GM06990 (cell line): ENCODE data around the gene DHCR7.

Experiments
- DNase-seq: peaks from one replicate; pipeline ENCODE4 v3.0.0-alpha.2; 2011; ENCODE audit not compliant: insufficient read length; ENCODE audit errors: extremely low read depth
- H3K27me3 ChIP-seq: replicated peaks from 2 replicates; pipeline ENCODE4 v1.6.0; 2011; ENCODE audit warnings: low read length; ENCODE audit not compliant: control insufficient read depth, insufficient read depth
- H3K36me3 ChIP-seq: 2 replicates; pipeline ENCODE4 v1.5.1; 2011; ENCODE audit warnings: low read length; ENCODE audit not compliant: control insufficient read depth, insufficient read depth
- H3K4me3 ChIP-seq: replicated peaks from 2 replicates; pipeline ENCODE4 v1.5.1; 2011; ENCODE audit warnings: low read depth, mild to moderate bottlenecking, control low read depth, low read length
- TF ChIP-seq, protein P1 (sequence below): IDR thresholded peaks from 2 replicates; pipeline ENCODE4 v1.5.1; 2011; ENCODE audit warnings: low read length, control low read depth, mild to moderate bottlenecking, inconsistent platforms; ENCODE audit not compliant: insufficient read depth, poor library complexity, severe bottlenecking

Gene DHCR7

DNA sequence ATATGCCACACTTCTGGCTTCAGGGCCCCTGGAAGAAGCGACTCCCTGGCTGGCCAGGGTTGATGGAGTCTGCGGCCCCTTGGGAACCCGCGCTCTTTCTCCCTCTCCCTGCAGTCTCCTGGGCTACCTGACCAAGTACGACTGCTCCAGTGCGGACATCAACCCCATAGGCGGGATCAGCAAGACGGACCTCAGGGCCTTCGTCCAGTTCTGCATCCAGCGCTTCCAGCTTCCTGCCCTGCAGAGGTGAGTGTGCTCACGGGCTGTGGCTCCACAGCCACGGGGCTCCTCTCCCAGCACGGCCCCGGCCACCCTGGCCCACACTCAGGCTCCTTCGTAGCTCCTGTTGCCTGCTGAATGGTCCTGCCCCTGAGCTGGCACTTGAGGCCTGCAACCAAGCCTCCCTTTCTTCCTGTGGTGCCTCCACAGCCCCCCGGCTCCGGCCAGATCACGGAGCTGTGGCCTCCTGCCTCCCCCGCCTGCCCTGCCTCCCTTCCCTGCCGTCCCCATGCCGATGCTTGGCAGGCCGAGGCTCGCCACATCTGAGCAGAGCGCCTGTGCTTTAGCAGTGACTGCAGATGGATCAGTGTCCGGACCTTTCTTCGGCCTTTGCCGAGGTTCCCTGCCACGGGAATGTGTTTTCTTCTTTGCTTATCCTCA is 42.7 kb upstream of the DHCR7 start:
- DNase-seq = no peak
- Histone ChIP-seq H3K4me3 (no peak overlapping the region), H3K36me3 (peaks cover 34% of the 10 kb centered on the region), H3K27me3 (no peaks in the 10 kb centered on the region)
- TF ChIP-seq, protein P1, sequence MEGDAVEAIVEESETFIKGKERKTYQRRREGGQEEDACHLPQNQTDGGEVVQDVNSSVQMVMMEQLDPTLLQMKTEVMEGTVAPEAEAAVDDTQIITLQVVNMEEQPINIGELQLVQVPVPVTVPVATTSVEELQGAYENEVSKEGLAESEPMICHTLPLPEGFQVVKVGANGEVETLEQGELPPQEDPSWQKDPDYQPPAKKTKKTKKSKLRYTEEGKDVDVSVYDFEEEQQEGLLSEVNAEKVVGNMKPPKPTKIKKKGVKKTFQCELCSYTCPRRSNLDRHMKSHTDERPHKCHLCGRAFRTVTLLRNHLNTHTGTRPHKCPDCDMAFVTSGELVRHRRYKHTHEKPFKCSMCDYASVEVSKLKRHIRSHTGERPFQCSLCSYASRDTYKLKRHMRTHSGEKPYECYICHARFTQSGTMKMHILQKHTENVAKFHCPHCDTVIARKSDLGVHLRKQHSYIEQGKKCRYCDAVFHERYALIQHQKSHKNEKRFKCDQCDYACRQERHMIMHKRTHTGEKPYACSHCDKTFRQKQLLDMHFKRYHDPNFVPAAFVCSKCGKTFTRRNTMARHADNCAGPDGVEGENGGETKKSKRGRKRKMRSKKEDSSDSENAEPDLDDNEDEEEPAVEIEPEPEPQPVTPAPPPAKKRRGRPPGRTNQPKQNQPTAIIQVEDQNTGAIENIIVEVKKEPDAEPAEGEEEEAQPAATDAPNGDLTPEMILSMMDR = no peak

DNA sequence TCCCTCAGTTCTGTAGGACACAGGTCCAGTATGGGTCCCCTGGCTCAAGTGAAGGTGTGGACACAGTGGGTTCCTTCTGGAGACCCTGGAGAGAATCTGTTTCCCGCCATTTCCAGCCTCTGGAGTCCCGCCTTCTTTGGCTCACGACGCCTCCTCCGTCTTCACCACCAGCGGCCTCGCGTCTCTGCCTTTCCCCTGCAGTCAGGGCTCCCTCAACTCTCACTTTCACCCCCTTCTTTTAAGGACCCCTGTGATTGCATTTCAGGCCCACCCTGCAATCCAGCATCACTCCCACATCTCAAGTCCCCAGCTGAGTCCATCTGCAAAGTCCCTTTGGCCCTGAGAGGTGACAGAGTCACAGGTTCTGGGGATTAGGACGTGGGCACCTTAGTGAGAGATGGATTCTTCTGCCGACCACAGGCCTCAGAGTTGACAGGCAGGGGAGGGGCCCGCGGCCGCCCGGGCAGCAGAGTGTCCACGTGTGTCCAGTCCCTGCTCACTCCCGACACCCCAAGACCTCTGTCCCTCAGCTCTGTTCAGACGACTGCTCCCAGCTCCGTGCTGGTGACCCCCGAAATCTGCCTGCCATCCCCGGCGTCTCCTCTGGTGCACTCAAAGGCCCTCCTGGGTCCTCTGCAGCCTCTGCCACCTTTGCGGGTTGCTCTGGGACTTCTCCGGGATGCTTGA is 42.0 kb upstream of the DHCR7 start:
- TF ChIP-seq, protein P1 = no peak
- no peak for DNase-seq
- no peaks in the 10 kb centered on the region for H3K27me3 ChIP-seq
- H3K36me3 ChIP-seq = peaks cover 29% of the 10 kb centered on the region
- H3K4me3 ChIP-seq = no peak overlapping the region

DNA sequence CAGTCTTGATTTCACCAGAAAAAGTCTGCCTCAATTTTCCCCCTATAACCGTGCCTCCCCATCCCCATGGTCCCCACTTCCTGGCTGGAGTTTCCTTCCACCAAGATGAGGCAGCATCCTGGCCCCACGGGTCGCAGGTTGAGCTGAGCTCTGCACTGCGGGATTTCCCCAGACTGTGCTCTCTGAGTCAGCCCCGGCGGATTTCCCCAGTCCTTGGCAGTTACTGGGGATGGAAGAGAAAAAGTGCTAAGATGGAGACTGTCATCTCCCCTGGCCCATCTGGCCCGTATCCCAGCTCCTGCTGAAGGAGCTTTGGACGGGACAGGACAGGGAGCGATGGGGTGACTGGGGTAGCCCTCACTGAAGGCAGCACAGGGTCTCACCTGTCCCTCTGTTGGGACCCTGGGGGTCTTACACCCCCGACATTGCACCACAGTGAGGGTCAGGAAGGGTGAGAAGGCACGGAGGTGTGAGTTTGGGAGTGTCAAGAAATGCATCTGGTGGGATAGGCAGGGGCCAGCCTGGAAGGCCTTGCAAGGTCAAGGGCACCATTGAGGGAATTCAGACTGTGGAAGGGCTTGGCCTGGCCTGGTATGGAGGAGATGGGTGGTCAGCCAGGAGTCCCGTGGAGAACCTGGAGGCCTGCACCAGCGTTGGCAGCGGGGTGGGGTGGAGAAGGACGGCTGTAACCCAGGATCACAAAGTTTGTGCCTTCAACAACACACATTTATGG is 41.3 kb upstream of the DHCR7 start:
- Histone ChIP-seq H3K4me3 (no peak overlapping the region), H3K36me3 (peaks cover 34% of the 10 kb centered on the region), H3K27me3 (no peaks in the 10 kb centered on the region)
- peak; percentile 59 for DNase-seq
- TF ChIP-seq, protein P1 = no peak

DNA sequence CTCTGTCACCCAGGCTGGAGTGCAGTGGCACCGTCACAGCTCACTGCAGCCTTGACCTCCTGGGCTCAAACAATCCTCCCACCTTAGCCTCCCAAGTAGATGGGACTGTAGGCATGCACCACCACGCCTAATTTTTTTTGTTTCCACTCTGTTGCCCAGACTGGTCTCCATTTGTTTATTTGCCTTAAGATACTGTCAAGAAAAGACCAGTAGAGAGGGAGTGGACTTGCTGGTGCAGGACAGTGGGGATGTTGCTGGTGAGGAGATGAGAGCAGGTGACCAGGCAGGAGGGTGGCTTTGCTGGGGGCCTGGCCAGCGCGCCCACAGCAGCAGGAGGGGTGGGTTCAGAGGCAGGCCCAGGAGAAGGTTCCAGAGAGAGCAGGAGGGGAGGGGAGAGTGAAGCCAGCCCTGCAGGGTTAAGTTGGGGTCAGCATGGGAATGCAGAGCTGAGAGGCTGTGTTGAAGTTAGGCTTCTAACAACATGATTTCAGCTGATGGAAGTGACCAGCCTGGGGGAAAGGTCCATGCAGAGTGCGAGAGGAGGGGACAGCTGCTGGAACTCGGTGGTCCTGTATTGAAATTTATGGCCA is 40.6 kb upstream of the DHCR7 start:
- Histone ChIP-seq H3K27me3 (no peaks in the 10 kb centered on the region), H3K4me3 (no peak overlapping the region), H3K36me3 (peaks cover 40% of the 10 kb centered on the region)
- no peak for DNase-seq
- TF ChIP-seq, protein P1 = no peak

DNA sequence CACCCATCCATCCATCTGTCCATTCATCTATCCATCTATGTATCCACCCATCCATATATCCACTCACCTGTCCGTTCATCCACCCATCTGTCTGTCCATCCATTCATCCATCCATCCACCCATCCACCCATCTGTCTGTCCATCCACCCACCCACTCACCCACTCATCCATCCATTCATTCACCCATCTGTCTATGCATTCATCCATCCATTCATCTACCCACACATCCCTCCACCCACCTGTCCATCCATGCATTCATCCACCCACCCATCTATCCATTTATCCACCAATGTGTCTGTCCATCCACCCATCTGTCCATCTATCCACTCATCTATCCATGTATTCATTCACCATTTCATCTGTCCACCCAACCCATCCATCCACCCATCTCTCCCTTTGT is 38.1 kb upstream of the DHCR7 start:
- Histone ChIP-seq H3K4me3 (no peak overlapping the region), H3K27me3 (no peaks in the 10 kb centered on the region), H3K36me3 (peaks cover 43% of the 10 kb centered on the region)
- no peak for DNase-seq
- TF ChIP-seq, protein P1 = no peak
